Mesenchymal stem cell (in vitro differentiated cells and primary cell): ENCODE results near the gene VSX1.

Experiments used
- DNase-seq: peaks from one replicate; pipeline ENCODE4 v3.0.0-alpha.2; 2013
- H2AFZ ChIP-seq: one replicate; pipeline ENCODE4 v1.6.1; 2013; ENCODE audit warnings: low read depth, mild to moderate bottlenecking, control low read depth, inconsistent platforms, low read length, moderate library complexity
- H2AK5ac ChIP-seq: 2 replicates; pipeline ENCODE4 v1.6.1; 2013; ENCODE audit warnings: low read length, moderate library complexity, mild to moderate bottlenecking, inconsistent platforms; ENCODE audit not compliant: severe bottlenecking
- H2BK120ac ChIP-seq: one replicate; pipeline ENCODE4 v1.6.1; 2013; ENCODE audit warnings: low read depth, mild to moderate bottlenecking, inconsistent platforms, low read length, moderate library complexity
- H2BK12ac ChIP-seq, 2 experiments: one replicate each; pipeline ENCODE4 v1.6.1; 2013; ENCODE audit warnings: inconsistent platforms in 2 of 2, low read length in 2 of 2, mild to moderate bottlenecking in 2 of 2, moderate library complexity in 2 of 2, control low read depth in 1 of 2
- H2BK15ac ChIP-seq: one replicate; pipeline ENCODE4 v1.6.1; 2013; ENCODE audit warnings: mild to moderate bottlenecking, low read depth, inconsistent platforms; ENCODE audit not compliant: poor library complexity, severe bottlenecking
- H2BK5ac ChIP-seq: 2 replicates; pipeline ENCODE4 v1.6.1; 2013; ENCODE audit warnings: low read depth, mild to moderate bottlenecking, low read length, control low read depth, inconsistent platforms; ENCODE audit not compliant: poor library complexity, severe bottlenecking
- H3K14ac ChIP-seq, 2 experiments: one replicate each; pipeline ENCODE4 v1.6.1; 2013; ENCODE audit warnings: inconsistent platforms in 2 of 2, low read length in 2 of 2, control low read depth in 1 of 2, mild to moderate bottlenecking in 1 of 2, moderate library complexity in 1 of 2
- H3K18ac ChIP-seq, 2 experiments: one replicate each; pipeline ENCODE4 v1.6.1; 2013; ENCODE audit warnings: inconsistent platforms in 2 of 2, low read length in 2 of 2, control low read depth in 1 of 2, low read depth in 1 of 2, mild to moderate bottlenecking in 1 of 2
- H3K23ac ChIP-seq, 2 experiments: one replicate each; pipeline ENCODE4 v1.6.1; 2013; ENCODE audit warnings: inconsistent platforms in 2 of 2, low read length in 2 of 2, mild to moderate bottlenecking in 2 of 2, moderate library complexity in 2 of 2, control low read depth in 1 of 2
- H3K27ac ChIP-seq: 2 replicates; pipeline ENCODE4 v1.5.1; 2013; ENCODE audit warnings: mild to moderate bottlenecking, moderate library complexity, low read length, control low read depth, inconsistent platforms; ENCODE audit not compliant: poor library complexity, severe bottlenecking
- H3K27me3 ChIP-seq, 2 experiments: 2 replicates each; pipeline versions ENCODE4 v1.6.1 to v1.7.0; 2013; ENCODE audit warnings: low read length in 2 of 2, mild to moderate bottlenecking in 2 of 2, moderate library complexity in 2 of 2, control low read depth in 1 of 2, inconsistent platforms in 1 of 2; ENCODE audit not compliant: control insufficient read depth in 1 of 2, insufficient read depth in 1 of 2
- H3K36me3 ChIP-seq, 2 experiments: 2 replicates each; pipeline versions ENCODE4 v1.6.1 to v1.7.0; 2013; ENCODE audit warnings: low read length in 2 of 2, control low read depth in 1 of 2, inconsistent platforms in 1 of 2, low read depth in 1 of 2, mild to moderate bottlenecking in 1 of 2; ENCODE audit not compliant: insufficient read depth in 2 of 2, control insufficient read depth in 1 of 2
- H3K4ac ChIP-seq, 2 experiments: one replicate each; pipeline ENCODE4 v1.6.1; 2013; ENCODE audit warnings: inconsistent platforms in 2 of 2, low read length in 2 of 2, mild to moderate bottlenecking in 2 of 2, moderate library complexity in 2 of 2, control low read depth in 1 of 2, low read depth in 1 of 2
- H3K4me1 ChIP-seq: 2 replicates; pipeline ENCODE4 v1.6.1; 2013; ENCODE audit warnings: low read depth, low read length, control low read depth; ENCODE audit not compliant: control insufficient read depth, insufficient read depth
- H3K4me2 ChIP-seq: 2 replicates; pipeline ENCODE4 v1.6.1; 2013; ENCODE audit warnings: low read length, mild to moderate bottlenecking, inconsistent platforms; ENCODE audit not compliant: poor library complexity, severe bottlenecking
- H3K4me3 ChIP-seq, 2 experiments: 2 replicates each; pipeline versions ENCODE4 v1.5.1 to v1.7.0; 2013; ENCODE audit warnings: low read length in 2 of 2, mild to moderate bottlenecking in 2 of 2, control low read depth in 1 of 2, low read depth in 1 of 2; ENCODE audit not compliant: insufficient read depth in 1 of 2
- H3K79me1 ChIP-seq: replicated peaks from 2 replicates; pipeline ENCODE4 v1.6.1; 2013; ENCODE audit warnings: mild to moderate bottlenecking, control low read depth, low read length, inconsistent platforms; ENCODE audit not compliant: poor library complexity, severe bottlenecking
- H3K9ac ChIP-seq: 2 replicates; pipeline ENCODE4 v1.7.0; 2013; ENCODE audit warnings: mild to moderate bottlenecking, low read length, moderate library complexity
- H3K9me3 ChIP-seq: 2 replicates; pipeline ENCODE4 v1.7.0; 2013; ENCODE audit warnings: mild to moderate bottlenecking, low read length; ENCODE audit not compliant: control insufficient read depth
- H4K8ac ChIP-seq: one replicate; pipeline ENCODE4 v1.6.1; 2013; ENCODE audit warnings: inconsistent platforms, mild to moderate bottlenecking, low read length, moderate library complexity
- H4K91ac ChIP-seq: one replicate; pipeline ENCODE4 v1.6.1; 2013; ENCODE audit warnings: mild to moderate bottlenecking, low read length, inconsistent platforms
- WGBS: methylation state at CpG from one replicate; pipeline ENCODE4 v1.1.7; 2013; ENCODE audit warnings: mixed read lengths; 5-methylcytosine and 5-hydroxymethylcytosine counted together

Gene VSX1

GRCh38 chr20:25062841-25063240 is 19.1 kb downstream of the VSX1 start:
- H3K9me3 ChIP-seq = no peaks in the 10 kb centered on the region
- H3K14ac ChIP-seq = no peak overlapping the region
- H3K4me2 ChIP-seq = no peak overlapping the region
- no peaks in the 10 kb centered on the region for H3K79me1 ChIP-seq
- H3K23ac ChIP-seq = no peak overlapping the region
- no peak overlapping the region for H3K9ac ChIP-seq
- no peak overlapping the region for H2AK5ac ChIP-seq
- H3K36me3 ChIP-seq = no peaks in the 10 kb centered on the region
- H2AFZ ChIP-seq = no peak overlapping the region
- no peak overlapping the region for H2BK5ac ChIP-seq
- H3K4ac ChIP-seq = no peak overlapping the region
- H3K27ac ChIP-seq = no peak overlapping the region
- no peak overlapping the region for H2BK15ac ChIP-seq
- H4K91ac ChIP-seq = no peak overlapping the region
- peaks cover 45 to 91% of the 10 kb centered on the region in 2 experiments for H3K27me3 ChIP-seq
- no peak overlapping the region for H2BK12ac ChIP-seq
- DNase-seq = no peak
- H3K4me3 ChIP-seq = no peak overlapping the region
- 83% methylated on average over 7 of the region's 7 CpGs for WGBS
- H2BK120ac ChIP-seq = no peak overlapping the region
- peaks cover 34% of the 10 kb centered on the region for H3K4me1 ChIP-seq
- H4K8ac ChIP-seq = no peak overlapping the region
- H3K18ac ChIP-seq = no peak overlapping the region

DNA sequence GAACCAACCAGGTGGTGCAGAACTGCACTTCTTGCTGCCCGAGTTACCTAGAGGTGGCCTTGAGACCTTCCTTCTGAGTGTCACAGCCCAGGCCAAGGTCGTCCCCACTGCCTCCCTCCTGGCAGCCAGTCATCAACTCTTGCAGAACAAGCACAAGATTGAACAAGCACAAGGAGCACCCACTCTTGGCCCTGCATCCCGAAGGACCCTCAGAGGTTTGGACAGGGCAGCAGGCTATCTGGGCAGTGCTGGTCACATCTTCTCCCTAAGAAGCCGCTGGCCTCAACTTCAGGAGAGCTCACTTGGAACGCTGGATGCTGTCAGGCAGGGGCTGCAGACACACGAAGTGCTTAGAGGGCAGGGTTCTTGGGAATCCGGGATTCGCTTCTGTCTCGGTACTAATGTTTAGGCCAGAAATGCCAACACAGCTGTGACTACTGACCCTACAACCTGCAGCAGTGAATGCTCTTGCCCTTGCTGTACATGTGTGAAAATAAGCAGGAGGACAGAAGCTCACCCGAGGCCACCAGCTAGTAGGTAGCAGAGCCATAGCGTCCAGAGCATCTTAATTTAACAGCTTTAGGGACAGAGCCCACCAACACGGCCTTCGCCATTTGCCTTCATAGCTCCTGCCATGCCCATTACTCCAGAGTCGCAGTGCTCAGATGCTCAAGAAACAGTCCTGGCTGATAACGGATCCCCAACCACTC is 20.0 kb downstream of the VSX1 start:
- Histone ChIP-seq H3K4me1 (peaks cover 34% of the 10 kb centered on the region), H4K91ac (no peak overlapping the region), H3K9ac (no peak overlapping the region), H3K27me3 (peaks cover 45 to 86% of the 10 kb centered on the region in 2 experiments), H2AK5ac (no peak overlapping the region), H2BK5ac (no peak overlapping the region), H2AFZ (no peak overlapping the region), H4K8ac (no peak overlapping the region), H3K79me1 (no peaks in the 10 kb centered on the region), H2BK15ac (no peak overlapping the region), H3K36me3 (no peaks in the 10 kb centered on the region), H2BK120ac (no peak overlapping the region), H3K18ac (no peak overlapping the region), H3K14ac (no peak overlapping the region), H3K4me3 (no peak overlapping the region), H3K27ac (no peak overlapping the region), H3K4ac (no peak overlapping the region), H3K23ac (no peak overlapping the region), H3K4me2 (no peak overlapping the region), H2BK12ac (no peak overlapping the region), H3K9me3 (no peaks in the 10 kb centered on the region)
- 77% methylated on average over 15 of the region's 15 CpGs for WGBS
- no peak for DNase-seq

- Histone ChIP-seq H3K79me1 (no peaks in the 10 kb centered on the region), H2BK5ac (no peak overlapping the region), H2AFZ (no peak overlapping the region), H3K4me1 (peaks cover 40% of the 10 kb centered on the region), H2BK120ac (no peak overlapping the region), H3K14ac (no peak overlapping the region), H3K23ac (no peak overlapping the region), H3K9ac (no peak overlapping the region), H3K18ac (no peak overlapping the region), H3K27me3 (peaks cover 45 to 80% of the 10 kb centered on the region in 2 experiments), H4K8ac (no peak overlapping the region), H4K91ac (no peak overlapping the region), H3K4me2 (no peak overlapping the region), H2BK12ac (no peak overlapping the region), H3K27ac (no peak overlapping the region), H2BK15ac (no peak overlapping the region), H3K4ac (no peak overlapping the region), H3K9me3 (no peaks in the 10 kb centered on the region), H3K4me3 (no peak overlapping the region), H2AK5ac (no peak overlapping the region), H3K36me3 (no peaks in the 10 kb centered on the region)
- 75% methylated on average over 5 of the region's 7 CpGs for WGBS
- DNase-seq = no peak
These were observed 20.7 kb downstream of the VSX1 start for GRCh38 chr20:25061103-25061799.

- H3K4ac ChIP-seq = no peak overlapping the region
These were observed 22.0 kb downstream of the VSX1 start for GRCh38 chr20:25059866-25060465.

More at GRCh38 chr20:25059866-25060465, 22.0 kb downstream of the VSX1 start:
- Histone ChIP-seq H3K4me2 (no peak overlapping the region), H4K91ac (no peak overlapping the region), H3K79me1 (no peaks in the 10 kb centered on the region), H3K27ac (no peak overlapping the region), H3K4me3 (no peak overlapping the region), H2BK5ac (no peak overlapping the region), H3K23ac (no peak overlapping the region), H2BK12ac (no peak overlapping the region), H2BK15ac (no peak overlapping the region), H3K18ac (no peak overlapping the region), H4K8ac (no peak overlapping the region), H2BK120ac (no peak overlapping the region), H3K14ac (no peak overlapping the region), H3K36me3 (no peaks in the 10 kb centered on the region), H3K9me3 (no peaks in the 10 kb centered on the region), H3K27me3 (peaks cover 38 to 68% of the 10 kb centered on the region in 2 experiments), H3K4me1 (peaks cover 40% of the 10 kb centered on the region), H3K9ac (no peak overlapping the region), H2AK5ac (no peak overlapping the region), H2AFZ (no peak overlapping the region)
- no peak for DNase-seq
- WGBS = 75% methylated on average over 8 of the region's 8 CpGs
